ENCODE results near the gene GAS7. TPM values are rescaled to one million over a fixed set of nuclear protein-coding genes. Genes with fewer than 3 reads are reported as not detected.

Gene GAS7
- total and polyA plus RNA-seq, 2 experiments from 2014 or later = 1.9 to 10.7 TPM

DNA sequence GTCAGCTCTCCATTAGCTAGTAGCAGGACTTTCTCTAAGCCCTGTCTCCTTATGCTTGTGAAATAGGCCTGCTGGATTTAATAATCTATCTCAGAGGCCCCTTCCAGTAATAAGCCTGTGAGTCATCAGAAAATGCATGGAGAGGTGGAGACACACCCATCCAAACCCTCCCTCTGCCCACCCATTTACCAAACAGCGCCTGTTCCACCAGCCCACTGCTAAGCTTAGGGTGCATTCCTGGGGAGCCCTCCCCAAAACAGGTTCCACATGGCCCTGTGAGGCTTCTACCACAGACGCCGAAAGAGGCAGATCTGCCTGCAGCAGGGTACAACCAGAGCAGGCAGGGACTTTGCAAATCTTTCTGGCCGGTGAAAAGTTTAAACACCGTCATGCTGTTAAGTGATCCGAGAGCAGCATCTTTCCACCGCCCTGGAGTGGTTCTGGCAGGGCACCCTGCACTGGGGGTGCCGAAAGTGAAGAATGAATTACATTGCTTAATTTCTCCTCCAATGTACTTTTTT lies 99.3 kb downstream of the GAS7 start:
- no peaks in the 10 kb centered on the region for H3K9me2 ChIP-seq (ENCODE audit: insufficient read depth)
- no peaks in the 10 kb centered on the region for H4K20me1 ChIP-seq (replicated peaks; ENCODE audit: insufficient read depth)
- no peaks in the 10 kb centered on the region for H3K79me2 ChIP-seq (replicated peaks; ENCODE audit: insufficient read depth)
- no peak overlapping the region for H3K27ac ChIP-seq (ENCODE audit: low read depth)
- Mint-ChIP-seq H3K4me1 (no peaks in the 10 kb centered on the region; the same call in 2 of the 3 replicates), H3K4me3 (no peak overlapping the region), H3K27me3 (ENCODE audit: insufficient read depth, low read depth, poor library complexity) (no peaks in the 10 kb centered on the region), H3K27ac (no peak overlapping the region), H3K9me3 (no peaks in the 10 kb centered on the region), H3K36me3 (ENCODE audit: low read depth) (no peaks in the 10 kb centered on the region)
- no peaks in the 10 kb centered on the region for H3K27me3 ChIP-seq (ENCODE audit: insufficient read depth)
- ATAC-seq (no peak), DNase-seq (ENCODE audit: low spot score) (no peak)
- no peak overlapping the region for H3K4me3 ChIP-seq
- no peak overlapping the region for H3K4me2 ChIP-seq
- H3K4me1 ChIP-seq (ENCODE audit: insufficient read depth) = no peaks in the 10 kb centered on the region
- H3F3A ChIP-seq (replicated peaks; ENCODE audit: low read depth) = no peaks in the 10 kb centered on the region
- H3K36me3 ChIP-seq (ENCODE audit: insufficient read depth) = no peaks in the 10 kb centered on the region
- TF ChIP-seq ETS1 (IDR thresholded peaks at IDR 0.05) (no peak), NANOG (IDR thresholded peaks at IDR 0.05; ENCODE audit: borderline replicate concordance) (no peak), ZNF114 (CRISPR knock-in tag; IDR thresholded peaks at IDR 0.05) (no peak), POLR2AphosphoS5 (IDR thresholded peaks at IDR 0.05; ENCODE audit: low read depth) (no peak), EZH2 (IDR thresholded peaks at IDR 0.05; ENCODE audit: low read depth, unreplicated experiment) (no peak), CREB1 (CRISPR knock-in tag; IDR thresholded peaks at IDR 0.05; ENCODE audit: low read depth) (no peak), ZNF462 (CRISPR knock-in tag; IDR thresholded peaks at IDR 0.05) (no peak), JUNB (IDR thresholded peaks at IDR 0.05; ENCODE audit: unreplicated experiment) (no peak), STAT1 (IDR thresholded peaks at IDR 0.05; ENCODE audit: unreplicated experiment) (no peak), EZH2phosphoT487 (IDR thresholded peaks at IDR 0.05; ENCODE audit: unreplicated experiment) (no peak), ZNF331 (CRISPR knock-in tag; IDR thresholded peaks at IDR 0.05; ENCODE audit: low read depth) (no peak)
- TF ChIP-seq, protein P1, sequence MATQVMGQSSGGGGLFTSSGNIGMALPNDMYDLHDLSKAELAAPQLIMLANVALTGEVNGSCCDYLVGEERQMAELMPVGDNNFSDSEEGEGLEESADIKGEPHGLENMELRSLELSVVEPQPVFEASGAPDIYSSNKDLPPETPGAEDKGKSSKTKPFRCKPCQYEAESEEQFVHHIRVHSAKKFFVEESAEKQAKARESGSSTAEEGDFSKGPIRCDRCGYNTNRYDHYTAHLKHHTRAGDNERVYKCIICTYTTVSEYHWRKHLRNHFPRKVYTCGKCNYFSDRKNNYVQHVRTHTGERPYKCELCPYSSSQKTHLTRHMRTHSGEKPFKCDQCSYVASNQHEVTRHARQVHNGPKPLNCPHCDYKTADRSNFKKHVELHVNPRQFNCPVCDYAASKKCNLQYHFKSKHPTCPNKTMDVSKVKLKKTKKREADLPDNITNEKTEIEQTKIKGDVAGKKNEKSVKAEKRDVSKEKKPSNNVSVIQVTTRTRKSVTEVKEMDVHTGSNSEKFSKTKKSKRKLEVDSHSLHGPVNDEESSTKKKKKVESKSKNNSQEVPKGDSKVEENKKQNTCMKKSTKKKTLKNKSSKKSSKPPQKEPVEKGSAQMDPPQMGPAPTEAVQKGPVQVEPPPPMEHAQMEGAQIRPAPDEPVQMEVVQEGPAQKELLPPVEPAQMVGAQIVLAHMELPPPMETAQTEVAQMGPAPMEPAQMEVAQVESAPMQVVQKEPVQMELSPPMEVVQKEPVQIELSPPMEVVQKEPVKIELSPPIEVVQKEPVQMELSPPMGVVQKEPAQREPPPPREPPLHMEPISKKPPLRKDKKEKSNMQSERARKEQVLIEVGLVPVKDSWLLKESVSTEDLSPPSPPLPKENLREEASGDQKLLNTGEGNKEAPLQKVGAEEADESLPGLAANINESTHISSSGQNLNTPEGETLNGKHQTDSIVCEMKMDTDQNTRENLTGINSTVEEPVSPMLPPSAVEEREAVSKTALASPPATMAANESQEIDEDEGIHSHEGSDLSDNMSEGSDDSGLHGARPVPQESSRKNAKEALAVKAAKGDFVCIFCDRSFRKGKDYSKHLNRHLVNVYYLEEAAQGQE (IDR thresholded peaks at IDR 0.05; ENCODE audit: unreplicated experiment) = no peak
- TF ChIP-seq, protein P2, sequence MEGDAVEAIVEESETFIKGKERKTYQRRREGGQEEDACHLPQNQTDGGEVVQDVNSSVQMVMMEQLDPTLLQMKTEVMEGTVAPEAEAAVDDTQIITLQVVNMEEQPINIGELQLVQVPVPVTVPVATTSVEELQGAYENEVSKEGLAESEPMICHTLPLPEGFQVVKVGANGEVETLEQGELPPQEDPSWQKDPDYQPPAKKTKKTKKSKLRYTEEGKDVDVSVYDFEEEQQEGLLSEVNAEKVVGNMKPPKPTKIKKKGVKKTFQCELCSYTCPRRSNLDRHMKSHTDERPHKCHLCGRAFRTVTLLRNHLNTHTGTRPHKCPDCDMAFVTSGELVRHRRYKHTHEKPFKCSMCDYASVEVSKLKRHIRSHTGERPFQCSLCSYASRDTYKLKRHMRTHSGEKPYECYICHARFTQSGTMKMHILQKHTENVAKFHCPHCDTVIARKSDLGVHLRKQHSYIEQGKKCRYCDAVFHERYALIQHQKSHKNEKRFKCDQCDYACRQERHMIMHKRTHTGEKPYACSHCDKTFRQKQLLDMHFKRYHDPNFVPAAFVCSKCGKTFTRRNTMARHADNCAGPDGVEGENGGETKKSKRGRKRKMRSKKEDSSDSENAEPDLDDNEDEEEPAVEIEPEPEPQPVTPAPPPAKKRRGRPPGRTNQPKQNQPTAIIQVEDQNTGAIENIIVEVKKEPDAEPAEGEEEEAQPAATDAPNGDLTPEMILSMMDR (conservative IDR thresholded peaks at IDR 0.05; ENCODE audit: low read depth in 2 of 2) = no peak
- H2AFZ ChIP-seq = no peak overlapping the region
